Measurements from ENCODE around the gene IGFBP6. TPM values are rescaled to one million over a fixed set of nuclear protein-coding genes. Genes with fewer than 3 reads are reported as not detected.

Gene IGFBP6
- total RNA-seq, 1 donor from 2014 or later: 0.48 TPM

Other genes starting within 250 kb of the IGFBP6 start
- gene KRT78, start 248.7 kb upstream of the IGFBP6 start, total RNA-seq: not detected in 2 replicates
- 0.39 TPM in 1 of 2 replicates, not detected in the other for gene KRT8, start 192.6 kb upstream of the IGFBP6 start, total RNA-seq
- gene KRT18, start 148.5 kb upstream of the IGFBP6 start, total RNA-seq: 0.75 and 1.2 TPM in 2 replicates
- gene EIF4B, start 91.2 kb upstream of the IGFBP6 start, total RNA-seq: 383 and 386 TPM in 2 replicates
- 1.3 and 1.6 TPM in 2 replicates for gene TNS2, start 47.6 kb upstream of the IGFBP6 start, total RNA-seq
- 29.8 and 30.0 TPM in 2 replicates for gene SPRYD3, start 18.3 kb upstream of the IGFBP6 start, total RNA-seq
- 0.43 and 0.45 TPM in 2 replicates for gene SOAT2, start 5.8 kb downstream of the IGFBP6 start, total RNA-seq
- gene ZNF740, start 83.1 kb downstream of the IGFBP6 start, total RNA-seq: 33.7 and 39.6 TPM in 2 replicates
- 24.9 and 25.3 TPM in 2 replicates for gene CSAD, start 83.3 kb downstream of the IGFBP6 start, total RNA-seq
- gene ITGB7, start 109.6 kb downstream of the IGFBP6 start, total RNA-seq: 742 and 770 TPM in 2 replicates
- gene RARG, start 134.5 kb downstream of the IGFBP6 start, total RNA-seq: 47.6 and 49.0 TPM in 2 replicates
- gene ESPL1, start 170.6 kb downstream of the IGFBP6 start, total RNA-seq: 75.1 and 79.7 TPM in 2 replicates
- 287 and 296 TPM in 2 replicates for gene PFDN5, start 197.9 kb downstream of the IGFBP6 start, total RNA-seq
- 58.6 and 64.5 TPM in 2 replicates for gene MYG1, start 202.0 kb downstream of the IGFBP6 start, total RNA-seq
- gene AAAS, start 223.9 kb downstream of the IGFBP6 start, total RNA-seq: 74.0 and 79.3 TPM in 2 replicates
- not detected in 2 replicates for gene SP7, start 238.7 kb downstream of the IGFBP6 start, total RNA-seq

All from T-helper 2 cell treated with Interferon-gamma antibody and Interleukin-4, amounts not matched to agents 100 ng/mL and 5 ng/mL, for 36 hours (primary cell).